ENCODE data around the gene FNDC7.
"Not testable (repeated sequence)": the region's sequence is repeated elsewhere in the genome, so short reads cannot be mapped to it uniquely, and the experiment has no call there.

The FNDC7 gene

DNA sequence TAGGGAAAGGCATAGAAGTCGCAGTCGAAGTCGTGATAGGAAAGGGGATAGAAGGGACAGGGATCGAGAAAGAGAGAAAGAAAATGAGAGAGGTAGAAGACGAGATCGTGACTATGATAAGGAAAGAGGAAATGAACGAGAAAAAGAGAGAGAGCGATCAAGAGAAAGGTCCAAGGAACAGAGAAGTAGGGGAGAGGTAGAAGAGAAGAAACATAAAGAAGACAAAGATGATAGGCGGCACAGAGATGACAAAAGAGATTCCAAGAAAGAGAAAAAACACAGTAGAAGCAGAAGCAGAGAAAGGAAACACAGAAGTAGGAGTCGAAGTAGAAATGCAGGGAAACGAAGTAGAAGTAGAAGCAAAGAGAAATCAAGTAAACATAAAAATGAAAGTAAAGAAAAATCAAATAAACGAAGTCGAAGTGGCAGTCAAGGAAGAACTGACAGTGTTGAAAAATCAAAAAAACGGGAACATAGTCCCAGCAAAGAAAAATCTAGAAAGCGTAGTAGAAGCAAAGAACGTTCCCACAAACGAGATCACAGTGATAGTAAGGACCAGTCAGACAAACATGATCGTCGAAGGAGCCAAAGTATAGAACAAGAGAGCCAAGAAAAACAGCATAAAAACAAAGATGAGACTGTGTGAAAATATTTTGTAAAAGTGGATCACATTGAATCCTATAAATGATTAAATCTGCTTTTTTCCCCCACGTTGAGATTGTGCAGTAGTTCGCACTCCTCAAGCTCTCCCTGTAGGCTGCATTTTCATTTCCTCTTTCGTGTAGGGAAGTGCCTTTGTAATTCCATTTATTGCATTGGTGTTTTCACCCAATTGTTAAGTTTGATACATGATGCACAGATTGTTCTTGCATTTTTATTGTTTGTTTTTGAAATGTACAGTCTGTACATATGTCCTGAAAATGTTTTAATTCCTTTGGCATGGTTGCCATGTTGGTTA is 13.1 kb upstream of the FNDC7 start:
- DNase-seq (ENCODE audit: low read depth): no peak

DNA sequence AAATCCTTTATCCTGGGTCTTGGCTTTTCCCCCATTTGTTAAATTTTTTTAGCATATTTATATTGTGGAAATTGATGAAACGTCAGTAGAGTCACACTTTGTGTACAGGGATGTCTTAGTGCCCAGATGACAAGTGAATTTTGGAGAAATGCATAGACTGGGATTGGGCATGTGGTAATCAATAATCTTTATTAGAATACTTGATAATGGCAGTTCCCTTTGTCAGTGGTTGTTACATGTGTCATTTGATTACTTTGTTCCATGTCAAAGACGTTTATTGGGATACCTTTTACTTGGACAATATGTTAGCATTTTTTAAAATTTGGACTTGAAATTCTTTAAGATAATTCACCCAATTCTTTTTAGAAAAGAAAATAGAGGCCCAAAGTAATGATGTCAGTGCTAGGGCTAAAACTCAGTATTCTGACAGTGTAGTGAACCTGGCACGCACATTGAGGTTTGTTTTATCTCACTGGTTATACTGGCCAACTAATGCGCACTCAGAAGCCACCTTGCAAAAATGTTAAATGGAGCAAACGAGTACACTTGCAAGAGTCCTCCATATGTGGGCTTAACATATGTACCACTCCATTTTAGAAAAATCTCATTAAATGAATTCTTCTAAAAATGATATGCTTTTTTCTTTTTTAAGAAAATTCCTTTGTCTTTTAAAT is 11.4 kb upstream of the FNDC7 start:
- no peak for DNase-seq (ENCODE audit: low read depth)

DNA sequence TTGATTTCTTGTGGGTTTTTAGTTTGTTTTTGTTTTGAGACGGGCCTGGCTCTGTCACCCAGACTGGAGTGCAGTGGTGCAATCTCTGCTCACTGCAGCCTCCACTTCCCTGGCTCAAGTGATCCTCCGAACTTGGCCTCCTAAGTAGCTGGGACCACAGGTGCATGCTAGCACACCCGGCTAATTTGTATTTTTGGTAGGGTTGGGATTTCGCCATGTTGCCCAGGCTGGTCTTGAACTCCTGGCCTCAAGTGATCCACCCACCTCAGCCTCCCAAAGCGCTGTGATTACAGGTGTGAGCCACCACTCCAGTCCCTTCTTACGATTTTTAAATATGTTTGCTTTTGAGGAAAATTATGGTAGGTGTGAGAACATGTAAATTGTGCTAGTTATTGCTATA is 10.6 kb upstream of the FNDC7 start:
- DNase-seq (ENCODE audit: low read depth): not testable (repeated sequence)

DNA sequence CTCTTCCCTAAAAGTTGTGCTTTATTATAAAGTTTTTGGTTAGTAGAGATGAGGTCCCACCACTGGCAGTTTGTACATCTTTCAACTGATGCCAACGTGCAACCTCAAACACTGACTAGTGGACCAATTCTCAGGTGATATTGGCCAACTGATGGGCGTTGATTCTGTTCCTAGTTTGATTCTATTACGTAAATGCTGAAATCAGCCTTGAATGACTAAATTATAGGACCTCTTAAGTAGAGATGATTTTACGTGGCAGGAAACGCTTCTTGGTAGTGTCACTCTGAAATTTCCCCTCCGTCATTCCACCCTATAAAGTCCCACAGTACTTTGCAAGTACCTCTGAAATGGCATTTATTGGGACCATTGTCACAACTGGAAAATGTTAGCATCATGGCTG is 8.8 kb upstream of the FNDC7 start:
- DNase-seq (ENCODE audit: low read depth): no peak

DNA sequence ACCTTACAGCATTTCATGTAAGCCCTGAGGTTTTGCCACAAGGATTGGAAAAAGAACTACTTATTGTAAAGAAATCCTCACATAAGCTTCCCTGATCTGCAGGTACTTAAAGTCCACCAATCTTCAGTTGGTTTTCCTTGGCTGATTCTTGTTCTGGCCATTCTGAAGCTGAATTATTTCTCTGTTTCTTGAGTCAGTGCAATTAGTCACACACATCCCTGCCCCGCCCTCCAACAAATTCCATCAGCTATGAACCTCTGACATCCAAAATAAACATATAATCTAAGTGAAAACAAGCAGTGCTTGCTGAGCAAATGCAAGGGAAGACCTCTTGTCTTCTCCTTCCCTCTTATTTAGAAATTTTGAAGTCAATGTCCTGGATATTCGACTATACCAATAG is 8.2 kb upstream of the FNDC7 start:
- DNase-seq (ENCODE audit: low read depth): no peak

DNA sequence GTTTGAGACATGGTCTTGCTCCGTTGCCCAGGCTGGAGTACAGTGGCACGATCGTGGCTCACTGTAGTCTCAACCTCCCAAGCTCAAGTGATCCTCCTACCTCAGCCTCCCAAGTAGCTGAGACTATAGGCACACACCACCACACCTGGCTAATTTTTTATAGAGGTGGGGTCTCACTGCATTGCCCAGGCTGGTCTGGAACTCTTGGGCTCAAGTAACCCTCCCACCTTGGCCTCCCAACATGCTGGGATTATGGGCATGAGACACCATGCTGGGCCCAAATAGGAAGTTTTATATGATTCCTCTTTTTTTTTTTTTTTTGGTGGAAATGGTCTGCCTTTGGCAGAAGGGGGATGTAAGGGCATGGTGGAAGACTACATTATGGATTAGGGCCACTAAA is 6.1 kb upstream of the FNDC7 start:
- no peak for DNase-seq (ENCODE audit: low read depth)

DNA sequence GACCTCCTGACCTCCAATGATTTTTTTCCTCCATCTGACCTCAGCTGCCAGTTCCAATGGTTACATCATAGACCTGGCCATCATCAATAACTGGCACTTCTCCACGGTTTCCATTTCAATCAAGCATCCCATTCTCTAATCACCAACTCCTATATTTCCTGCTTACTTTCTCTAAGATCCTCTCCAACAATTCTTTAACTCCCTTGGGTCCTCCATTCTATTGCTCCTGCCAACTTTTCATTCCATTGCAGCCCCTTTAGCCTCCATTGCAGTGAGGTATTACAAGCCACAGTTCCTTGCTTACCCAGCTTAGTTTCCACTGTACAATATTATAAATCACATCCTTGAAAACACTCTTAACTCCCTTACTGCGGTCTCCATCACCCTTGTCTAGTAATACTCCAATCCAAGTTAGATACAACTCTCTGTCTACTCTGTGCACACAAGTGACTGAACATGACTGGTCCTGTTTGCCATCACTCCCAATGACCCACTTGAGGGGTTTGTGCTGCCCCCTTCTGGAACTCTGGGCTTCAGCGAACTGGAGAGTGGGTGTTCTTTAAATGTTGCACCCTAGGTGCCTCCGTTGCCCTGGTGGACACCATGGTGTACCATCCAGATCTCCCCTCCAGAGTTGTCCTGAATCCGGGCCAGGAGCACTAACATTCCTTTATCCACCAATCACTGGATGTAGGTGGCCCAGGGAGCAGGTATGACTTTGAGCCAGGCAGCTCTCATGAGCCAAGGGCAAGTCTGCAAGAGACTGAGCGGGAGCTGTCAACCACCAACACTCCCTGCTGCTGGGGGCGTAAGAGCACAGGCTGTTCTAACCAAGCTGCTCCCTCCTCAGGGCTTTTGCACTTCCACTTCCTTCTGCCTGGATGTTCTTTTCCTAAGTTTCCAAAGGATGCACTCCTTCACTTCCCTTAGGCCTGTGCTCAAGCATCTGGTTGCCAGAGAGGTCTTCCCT is 3.7 kb upstream of the FNDC7 start:
- DNase-seq (ENCODE audit: low read depth): peak; percentile 46

DNA sequence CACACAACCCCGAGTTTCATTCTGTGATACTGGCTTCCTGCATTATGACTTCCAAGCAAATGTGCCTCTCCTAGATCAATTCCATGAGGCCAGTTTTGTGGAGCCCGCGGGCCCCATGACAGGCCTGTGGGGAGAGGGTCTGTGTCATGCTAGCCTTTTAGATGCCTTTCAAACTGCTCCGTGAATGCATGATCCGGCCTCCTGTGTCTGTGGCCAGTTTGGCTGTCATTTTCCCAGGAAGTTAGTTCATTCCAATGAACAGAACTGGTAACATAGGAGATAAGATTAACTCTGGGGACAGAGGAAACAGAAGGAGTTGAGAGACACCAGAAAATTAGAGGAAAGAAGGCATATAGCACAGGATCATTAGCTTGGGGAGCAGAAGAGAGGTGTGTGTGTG is 3.2 kb downstream of the FNDC7 start:
- DNase-seq (ENCODE audit: low read depth): no peak

DNA sequence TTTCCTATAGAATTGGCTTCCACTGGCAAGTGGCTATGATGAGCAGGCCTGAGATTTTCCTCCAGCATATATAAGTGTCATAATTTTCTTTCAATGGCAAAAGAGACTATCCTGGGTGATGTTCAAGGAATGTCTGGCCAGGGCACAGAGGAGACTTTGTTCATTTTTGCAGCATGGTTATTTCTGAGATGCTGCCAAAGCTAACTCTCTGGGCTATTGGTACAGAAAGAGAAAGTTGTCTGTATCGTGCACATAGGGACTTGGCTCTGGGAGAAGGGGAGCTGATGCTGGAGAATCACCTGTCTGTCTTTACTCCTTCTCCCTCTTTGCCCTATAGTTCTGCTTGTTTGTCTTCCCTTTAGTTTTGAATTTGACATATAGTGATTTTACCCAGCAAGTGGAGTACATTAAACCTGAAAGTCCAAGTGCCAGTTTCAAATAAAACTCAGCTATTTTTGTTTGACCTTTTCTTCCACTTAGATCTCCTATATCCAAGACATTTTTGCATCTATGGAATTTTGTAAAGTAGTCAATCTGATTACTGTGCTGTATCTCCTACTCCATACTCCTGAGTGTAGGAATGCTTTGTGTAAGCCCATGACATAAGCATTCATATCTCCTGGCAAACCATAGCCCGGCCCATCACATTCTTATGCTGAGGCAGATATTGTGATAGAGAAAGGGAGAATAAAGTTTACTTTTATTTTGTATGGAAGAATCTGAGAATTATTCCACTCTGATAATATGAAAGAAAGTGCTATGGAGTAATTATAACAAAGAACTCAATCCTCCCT is 3.9 kb downstream of the FNDC7 start:
- no peak for DNase-seq (ENCODE audit: low read depth)

DNA sequence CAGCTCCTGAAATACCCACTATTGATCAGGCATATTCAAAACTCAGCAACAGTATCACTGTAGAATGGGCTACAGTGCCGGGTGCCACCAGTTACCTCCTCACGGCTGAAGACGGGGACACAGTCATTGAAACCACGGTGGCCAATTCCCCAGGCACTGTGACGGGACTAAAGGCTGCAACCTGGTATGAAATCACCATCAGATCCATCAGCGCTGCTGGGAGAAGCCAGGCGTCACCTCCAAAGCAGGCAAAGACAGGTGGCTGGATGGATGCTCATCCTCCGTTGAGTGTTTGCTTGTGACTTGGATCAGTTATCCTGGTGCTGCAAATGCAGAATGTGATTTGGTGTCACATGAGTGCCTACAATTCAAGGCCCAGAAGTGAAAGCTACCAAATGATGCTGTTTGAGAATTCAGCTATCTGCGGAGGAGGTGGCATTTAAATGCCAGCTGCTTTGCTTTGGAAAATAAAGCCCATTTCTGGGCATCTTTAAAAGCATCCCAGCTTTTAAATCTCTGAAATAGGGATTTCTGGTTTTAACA is 5.1 kb downstream of the FNDC7 start:
- DNase-seq (ENCODE audit: low read depth): no peak

DNA sequence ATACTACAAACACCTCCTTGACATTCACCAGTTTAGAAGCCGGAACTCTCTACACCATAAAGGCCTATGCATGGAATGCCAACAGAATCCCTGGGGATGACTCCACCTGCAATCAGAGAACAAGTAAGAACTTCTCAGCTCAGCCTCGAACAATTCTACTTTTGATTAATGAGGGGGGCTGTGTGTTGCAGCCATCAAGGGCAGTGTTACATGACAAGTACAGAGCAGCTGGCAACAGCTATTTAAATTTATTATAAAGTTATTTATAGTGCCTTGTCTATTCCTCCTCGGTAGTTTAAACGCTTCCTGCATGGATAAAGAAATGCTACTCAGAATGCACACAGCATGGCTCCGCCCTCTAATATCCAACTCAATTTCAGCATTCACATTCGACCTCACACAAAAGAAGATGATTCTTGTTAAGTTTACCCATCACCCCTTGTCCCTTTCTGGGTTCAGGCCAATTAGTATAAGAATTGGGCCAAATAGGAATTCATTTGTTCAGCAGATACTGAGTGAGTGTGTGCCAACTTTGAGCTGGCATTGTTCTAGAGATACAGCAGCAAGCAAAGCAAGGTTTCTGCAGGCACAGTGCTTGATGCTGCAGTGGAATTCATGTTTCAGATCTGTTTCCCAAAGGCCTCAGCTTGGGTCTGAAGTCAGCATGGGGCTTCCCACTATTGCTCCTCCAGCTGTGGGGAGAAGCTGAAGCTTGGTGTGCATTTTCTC is 6.4 kb downstream of the FNDC7 start:
- no peak for DNase-seq (ENCODE audit: low read depth)

DNA sequence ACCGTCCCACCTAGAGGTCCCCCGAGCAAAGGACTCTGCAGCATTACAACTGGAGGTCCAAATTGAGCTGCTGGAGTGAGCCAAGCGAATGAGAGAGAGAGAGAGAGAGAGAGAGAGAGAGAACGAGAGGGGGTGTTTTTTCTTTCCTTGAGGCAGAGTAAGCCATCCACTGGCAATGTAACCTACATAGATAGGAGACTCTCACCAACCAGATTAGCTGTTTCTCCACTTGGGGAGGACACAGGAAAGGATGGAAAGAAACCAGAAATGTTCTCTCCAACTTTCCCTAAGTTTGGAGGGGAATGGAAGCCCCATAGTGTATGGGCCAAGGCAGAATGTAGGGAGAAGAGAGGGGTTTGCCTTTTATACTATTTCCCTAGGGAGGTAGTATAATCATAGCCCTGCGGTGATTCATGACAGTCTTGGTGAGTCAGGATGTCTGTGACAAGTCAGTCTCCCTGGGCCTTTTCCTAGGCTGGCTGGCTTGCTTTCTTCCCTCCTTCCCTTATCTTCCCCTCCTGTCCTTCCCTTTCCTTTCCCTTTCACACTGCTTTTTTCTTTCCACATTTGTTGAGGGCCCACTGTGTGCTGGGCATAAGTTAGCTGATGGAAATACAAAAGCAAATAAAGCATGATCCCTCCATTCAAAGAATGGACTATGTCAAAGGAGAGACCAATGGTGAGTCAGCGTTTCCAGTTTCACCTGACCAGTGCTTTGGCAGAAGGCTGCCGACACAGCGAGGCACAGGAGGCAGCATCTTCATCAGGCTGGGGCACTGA is 7.1 kb downstream of the FNDC7 start:
- no peak for DNase-seq (ENCODE audit: low read depth)

DNA sequence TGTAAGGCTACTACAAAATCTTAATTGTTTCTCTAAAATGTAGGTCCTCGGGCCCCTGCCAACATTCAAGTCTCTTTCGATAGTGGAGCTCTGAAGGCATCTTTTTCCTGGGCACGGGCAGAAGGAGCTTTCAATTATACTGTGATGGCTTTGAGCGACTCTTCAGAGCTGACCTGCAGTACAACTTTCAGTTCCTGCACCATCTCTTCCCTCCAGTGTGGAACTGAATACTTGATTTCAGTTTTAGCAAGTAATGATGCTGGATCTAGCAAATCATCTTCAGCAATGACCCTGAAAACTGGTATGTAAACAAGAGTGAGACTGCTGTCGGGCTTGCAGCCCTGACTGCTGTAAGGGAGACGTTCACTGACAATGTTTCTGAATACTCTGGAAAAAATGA is 9.6 kb downstream of the FNDC7 start:
- DNase-seq (ENCODE audit: low read depth): no peak

DNA sequence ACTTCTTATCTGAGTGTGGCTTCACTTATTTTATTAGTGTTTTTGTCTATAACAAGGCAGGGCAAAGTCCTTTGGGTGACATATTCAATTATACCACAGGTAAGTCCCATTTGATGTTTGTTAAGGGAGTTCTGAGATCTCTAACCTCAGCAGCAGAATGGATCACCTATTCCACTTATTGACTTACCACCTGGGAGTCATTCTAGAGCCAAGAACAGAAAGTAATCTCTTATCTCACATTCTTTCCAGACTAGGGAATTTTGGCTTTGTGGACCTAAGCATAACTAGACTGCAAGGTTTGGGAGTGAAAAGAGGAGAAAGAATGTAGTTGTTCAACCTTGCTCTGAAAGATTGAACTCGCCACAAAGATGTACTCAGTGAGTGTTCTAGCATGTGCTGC is 13.2 kb downstream of the FNDC7 start:
- DNase-seq (ENCODE audit: low read depth): no peak

DNA sequence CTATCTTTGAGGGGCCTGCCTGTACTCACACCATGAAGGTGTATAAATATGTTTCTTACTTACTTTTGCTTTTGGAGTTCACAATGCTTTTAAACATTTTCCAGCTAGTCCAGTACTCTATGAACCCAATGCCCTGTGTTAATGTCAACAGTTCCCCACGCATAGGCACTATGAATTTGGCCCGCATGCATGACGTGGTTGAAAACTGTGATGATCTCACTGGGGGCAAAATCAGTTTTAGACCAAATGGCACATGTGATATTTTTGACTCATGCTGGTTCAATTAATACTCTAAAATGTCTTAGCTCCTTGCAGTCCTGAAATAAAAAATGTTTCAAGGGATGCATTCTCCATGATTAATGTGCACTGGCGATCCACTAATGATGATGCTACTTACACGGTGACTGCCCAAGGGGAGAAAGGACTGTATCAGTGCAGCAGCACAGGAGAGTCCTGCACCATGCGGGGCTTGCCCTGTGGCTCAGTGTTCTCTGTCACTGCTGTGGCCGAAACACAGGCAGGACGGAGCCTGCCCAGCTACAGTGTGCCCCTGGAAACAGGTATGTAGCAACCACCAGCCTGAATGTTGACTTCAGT is 15.7 kb downstream of the FNDC7 start:
- no peak for DNase-seq (ENCODE audit: low read depth)

DNA sequence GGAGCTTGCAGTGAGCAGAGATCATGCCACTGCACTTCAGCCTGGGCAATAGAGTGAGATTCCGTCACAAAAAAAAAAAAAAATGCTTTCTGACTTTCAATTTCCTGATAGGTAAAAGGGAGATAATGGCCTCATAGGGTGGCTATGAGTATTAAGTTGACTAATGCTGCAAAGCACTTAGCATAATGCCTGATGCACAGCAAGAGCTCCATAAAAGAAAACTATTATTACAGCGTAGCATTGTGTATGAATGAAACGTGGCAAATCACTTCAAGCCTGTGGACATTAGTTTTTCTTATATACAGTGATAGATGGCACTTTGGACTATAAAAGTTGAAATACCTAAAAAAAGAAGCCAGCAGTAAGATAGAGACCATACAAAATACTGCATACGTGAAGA is 16.8 kb downstream of the FNDC7 start:
- no peak for DNase-seq (ENCODE audit: low read depth)

DNA sequence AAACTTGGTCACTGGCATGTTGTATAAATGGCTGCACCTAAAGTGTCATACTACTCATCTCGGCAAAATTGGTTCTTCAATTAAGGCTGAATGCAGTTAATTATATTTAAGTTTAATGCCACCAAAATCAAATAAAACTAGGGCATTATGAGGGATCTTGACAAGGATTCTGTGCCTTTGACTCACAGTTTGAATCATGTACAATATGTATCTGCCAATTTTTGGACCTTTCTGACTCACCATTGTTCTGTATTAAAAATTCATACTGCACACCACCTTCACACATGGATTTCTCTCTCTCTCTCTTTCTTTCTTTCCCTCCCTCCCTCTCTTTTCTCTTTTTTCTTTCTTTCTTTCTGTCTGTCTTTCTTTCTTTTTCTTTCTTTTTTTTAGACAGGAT is 19.7 kb downstream of the FNDC7 start:
- DNase-seq (ENCODE audit: low read depth): no peak

DNA sequence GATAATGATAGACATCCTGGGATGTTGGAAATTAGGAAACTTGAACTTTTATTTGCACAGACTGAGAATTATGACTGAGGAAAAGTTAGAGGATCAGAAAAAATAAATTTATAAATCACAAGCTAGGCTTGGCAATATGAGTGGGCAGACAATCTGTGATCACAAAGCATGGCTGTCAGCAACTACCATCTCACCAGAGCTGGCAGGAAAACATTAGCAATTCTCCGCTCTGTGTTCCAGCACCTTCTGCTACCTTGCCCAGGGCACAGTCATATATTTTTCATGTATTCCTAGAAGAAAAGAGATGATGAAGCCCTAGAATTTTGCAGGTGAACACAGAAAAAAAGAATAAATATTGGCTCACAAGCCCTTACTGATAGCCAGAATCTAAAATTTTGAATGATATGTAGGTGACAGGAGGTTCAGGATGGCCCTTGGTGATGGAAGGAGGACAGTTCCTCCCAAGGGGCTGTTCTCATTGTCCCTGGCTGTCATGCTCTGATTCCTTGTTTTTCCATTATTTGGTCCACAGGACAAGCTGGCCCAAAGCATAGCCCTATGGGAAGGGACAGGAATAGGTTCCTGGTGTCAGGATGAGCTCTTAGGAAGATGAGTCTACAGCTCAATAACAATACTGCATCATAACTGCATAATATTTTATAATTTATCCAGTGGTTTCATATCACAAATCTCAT is 21.6 kb downstream of the FNDC7 start:
- no peak for DNase-seq (ENCODE audit: low read depth)

DNA sequence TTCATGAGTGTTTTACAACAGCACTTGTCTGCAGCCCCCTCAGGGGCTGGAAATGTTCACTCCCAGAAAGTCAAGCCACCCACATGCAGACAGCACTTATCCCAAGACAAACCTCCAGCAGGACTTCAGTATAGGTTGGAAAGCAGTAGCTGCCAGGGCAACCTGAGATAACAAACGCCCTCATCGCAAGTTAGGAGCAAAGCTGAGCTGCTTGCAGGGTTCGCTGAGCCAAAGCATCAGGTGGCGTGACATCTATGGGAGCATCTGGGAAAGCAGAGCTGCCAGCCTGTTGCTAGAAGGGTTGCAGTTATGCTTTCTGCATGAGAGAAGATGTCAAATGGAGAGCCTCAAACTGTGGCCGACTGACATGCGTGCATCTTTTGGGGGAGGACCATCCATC is 29.5 kb downstream of the FNDC7 start:
- no peak for DNase-seq (ENCODE audit: low read depth)

Measured in stimulated activated CD8-positive, alpha-beta memory T cell treated with anti-CD3 and anti-CD28 coated beads, Interleukin-15, amount 100 ng/mL, for 1 hour (primary cell).